Karpas-422 (cell line): ENCODE data around the gene NABP2. TPM values are rescaled to one million over a fixed set of nuclear protein-coding genes. Genes with fewer than 3 reads are reported as not detected.

Experiments
- DNase-seq: peaks from one replicate; pipeline ENCODE4 v3.0.0-alpha.2; 2015
- H2AFZ ChIP-seq: fragments of 200-600 bp; sonication (generic); 2 replicates; pipeline ENCODE4 v1.6.1; 2014; ENCODE audit warnings: antibody characterized with exemption, low read length, mixed read lengths
- H3K27ac ChIP-seq: fragments of 200-600 bp; sonication (generic); 2 replicates; pipeline ENCODE4 v1.5.1; 2014; ENCODE audit warnings: mild to moderate bottlenecking, low read length, moderate library complexity
- H3K27me3 ChIP-seq: fragments of 200-600 bp; sonication (generic); 2 replicates; pipeline ENCODE4 v1.6.1; 2014; ENCODE audit warnings: low read length, mixed read lengths
- H3K36me3 ChIP-seq: fragments of 200-600 bp; sonication (generic); 2 replicates; pipeline ENCODE4 v1.6.1; 2014; ENCODE audit warnings: low read length, mixed read lengths; ENCODE audit not compliant: insufficient read depth
- H3K4me1 ChIP-seq: fragments of 200-600 bp; sonication (generic); 2 replicates; pipeline ENCODE4 v1.6.1; 2014; ENCODE audit warnings: mild to moderate bottlenecking, low read length, mixed read lengths
- H3K4me2 ChIP-seq: fragments of 200-600 bp; sonication (generic); 2 replicates; pipeline ENCODE4 v1.6.1; 2014; ENCODE audit warnings: low read length, low read depth, mild to moderate bottlenecking; ENCODE audit not compliant: poor library complexity, severe bottlenecking
- H3K4me3 ChIP-seq: fragments of 200-600 bp; sonication (generic); 2 replicates; pipeline ENCODE4 v1.5.1; 2014; ENCODE audit warnings: mild to moderate bottlenecking, antibody characterized with exemption, low read length, mixed read lengths
- H3K79me2 ChIP-seq: fragments of 200-600 bp; sonication (generic); 2 replicates; pipeline ENCODE4 v1.6.1; 2014; ENCODE audit warnings: mild to moderate bottlenecking, low read length, mixed read lengths
- H3K9ac ChIP-seq: fragments of 200-600 bp; sonication (generic); 2 replicates; pipeline ENCODE4 v1.6.0; 2014; ENCODE audit warnings: low read length
- H3K9me2 ChIP-seq: fragments of 200-600 bp; sonication (generic), shearing (Covaris generic); replicated peaks from 2 replicates; pipeline ENCODE4 v1.6.0; 2014; ENCODE audit warnings: mild to moderate bottlenecking, low read length, moderate library complexity; ENCODE audit not compliant: insufficient read depth
- H3K9me3 ChIP-seq: fragments of 300-700, 200-600 bp; sonication (generic); 2 replicates; pipeline ENCODE4 v1.6.1; 2014; ENCODE audit warnings: low read length, mixed read lengths
- H4K20me1 ChIP-seq: fragments of 200-600 bp; sonication (generic); 2 replicates; pipeline ENCODE4 v1.6.1; 2014; ENCODE audit warnings: mild to moderate bottlenecking, antibody characterized with exemption, low read length, low read depth; ENCODE audit not compliant: insufficient read depth
- total RNA-seq: library from RNA; depleted of rRNA; stranded (reverse); fragments of >200 nt; shearing (Covaris generic); gene quantifications from 2 replicates; pipeline ENCODE4 v1.2.3, GENCODE V29; 2014; ENCODE audit warnings: low replicate concordance

Gene NABP2
- total RNA-seq, 1 experiment from 2014 or later = 45.6 TPM

DNA sequence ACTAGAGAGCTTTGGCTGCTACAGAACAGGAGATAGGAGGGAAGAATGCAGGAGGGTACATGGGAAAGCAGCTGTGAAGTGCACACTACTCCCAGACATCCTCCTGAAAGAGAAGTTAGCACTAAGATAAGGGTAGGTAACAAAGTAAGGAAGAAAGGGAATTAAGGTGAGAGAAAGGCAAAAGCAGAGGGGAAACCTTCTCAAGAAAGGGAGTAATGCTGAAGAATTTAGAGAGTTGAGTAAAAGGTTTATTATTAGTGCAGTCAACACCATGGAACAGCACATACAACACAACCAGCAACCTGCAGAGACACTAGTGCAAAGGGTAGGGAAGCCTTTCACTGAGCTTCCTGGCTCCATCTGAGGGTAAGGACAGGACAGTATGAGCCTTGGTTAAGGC, 19.9 kb upstream of the NABP2 start:
- Histone ChIP-seq H3K9me3 (no peaks in the 10 kb centered on the region), H3K4me3 (no peak overlapping the region), H3K4me1 (peaks cover 30% of the 10 kb centered on the region), H4K20me1 (no peaks in the 10 kb centered on the region), H2AFZ (no peak overlapping the region), H3K9me2 (no peaks in the 10 kb centered on the region), H3K4me2 (no peak overlapping the region), H3K36me3 (peaks cover 20% of the 10 kb centered on the region; the same call in 1 of the 2 replicates), H3K9ac (no peak overlapping the region), H3K27me3 (no peaks in the 10 kb centered on the region), H3K27ac (no peak overlapping the region), H3K79me2 (no peaks in the 10 kb centered on the region)
- DNase-seq = no peak

DNA sequence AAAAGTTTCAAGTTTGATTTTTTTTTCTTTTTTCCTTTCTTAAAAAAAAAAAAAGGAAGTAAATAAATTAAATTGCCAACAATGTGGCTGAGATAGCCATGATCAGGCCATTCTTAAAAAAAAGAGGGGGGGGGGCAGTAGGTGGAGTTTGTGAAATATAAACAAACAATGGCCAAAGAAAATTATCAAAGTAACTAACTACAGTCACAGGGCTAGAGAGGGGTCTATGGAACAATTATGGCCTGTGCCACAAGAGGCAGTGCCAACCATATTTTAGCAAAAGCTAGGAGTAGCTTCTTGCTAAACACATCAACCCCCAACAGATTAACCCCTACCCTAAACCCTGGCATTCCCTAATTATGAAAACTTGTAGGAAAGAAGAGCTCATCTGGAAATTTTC, 18.7 kb upstream of the NABP2 start:
- Histone ChIP-seq H3K27ac (peak overlapping the region; percentile 18), H3K9me3 (no peaks in the 10 kb centered on the region), H3K9ac (no peak overlapping the region), H3K4me3 (no peak overlapping the region), H3K36me3 (peaks cover 29% of the 10 kb centered on the region; the same call in 1 of the 2 replicates), H2AFZ (no peak overlapping the region), H4K20me1 (no peaks in the 10 kb centered on the region), H3K4me2 (peak overlapping the region; percentile 28), H3K27me3 (no peaks in the 10 kb centered on the region), H3K9me2 (no peaks in the 10 kb centered on the region), H3K4me1 (peaks cover 30% of the 10 kb centered on the region), H3K79me2 (no peaks in the 10 kb centered on the region)
- DNase-seq = peak; percentile 60

GRCh38 chr12:56206452-56207166, 17.5 kb upstream of the NABP2 start:
- Histone ChIP-seq H3K4me1 (peaks cover 30% of the 10 kb centered on the region), H3K36me3 (peaks cover 29% of the 10 kb centered on the region; the same call in 1 of the 2 replicates), H3K27ac (no peak overlapping the region), H3K9me3 (no peaks in the 10 kb centered on the region), H3K9me2 (no peaks in the 10 kb centered on the region), H3K4me2 (no peak overlapping the region), H4K20me1 (no peaks in the 10 kb centered on the region), H2AFZ (no peak overlapping the region), H3K4me3 (no peak overlapping the region), H3K79me2 (no peaks in the 10 kb centered on the region), H3K27me3 (no peaks in the 10 kb centered on the region), H3K9ac (no peak overlapping the region)
- DNase-seq = peak; percentile 75

- H3K4me2 ChIP-seq = no peak overlapping the region
- H3K36me3 ChIP-seq = peaks cover 41% of the 10 kb centered on the region
- no peaks in the 10 kb centered on the region for H3K9me3 ChIP-seq
- H3K27ac ChIP-seq = peak overlapping the region; percentile 67
- H2AFZ ChIP-seq = no peak overlapping the region
- no peak overlapping the region for H3K4me3 ChIP-seq
- no peaks in the 10 kb centered on the region for H3K27me3 ChIP-seq
- peaks cover 30% of the 10 kb centered on the region for H3K4me1 ChIP-seq
- H4K20me1 ChIP-seq = no peaks in the 10 kb centered on the region
- DNase-seq = peak; percentile 61
- no peaks in the 10 kb centered on the region for H3K79me2 ChIP-seq
- H3K9ac ChIP-seq = no peak overlapping the region
- H3K9me2 ChIP-seq = no peaks in the 10 kb centered on the region
Observed at GRCh38 chr12:56208006-56208405, 16.1 kb upstream of the NABP2 start.

GRCh38 chr12:56212361-56212760, 11.8 kb upstream of the NABP2 start:
- Histone ChIP-seq H3K4me3 (no peak overlapping the region), H3K36me3 (peaks cover 41% of the 10 kb centered on the region), H3K27ac (no peak overlapping the region), H4K20me1 (no peaks in the 10 kb centered on the region), H3K9ac (no peak overlapping the region), H3K4me1 (peaks cover 10% of the 10 kb centered on the region), H3K9me3 (no peaks in the 10 kb centered on the region), H3K79me2 (peaks cover 11% of the 10 kb centered on the region), H2AFZ (no peak overlapping the region), H3K9me2 (no peaks in the 10 kb centered on the region), H3K4me2 (no peak overlapping the region), H3K27me3 (no peaks in the 10 kb centered on the region)
- no peak for DNase-seq

GRCh38 chr12:56213878-56214277, 10.3 kb upstream of the NABP2 start:
- no peak overlapping the region for H3K9ac ChIP-seq
- no peak overlapping the region for H3K27ac ChIP-seq

GRCh38 chr12:56216461-56216860, 7.7 kb upstream of the NABP2 start:
- H3K9me2 ChIP-seq = no peaks in the 10 kb centered on the region
- no peak overlapping the region for H3K9ac ChIP-seq
- H2AFZ ChIP-seq = no peak overlapping the region
- no peak for DNase-seq
- H3K36me3 ChIP-seq = peaks cover 25% of the 10 kb centered on the region
- H3K27ac ChIP-seq = no peak overlapping the region
- no peaks in the 10 kb centered on the region for H3K9me3 ChIP-seq
- H3K4me3 ChIP-seq = no peak overlapping the region
- H3K4me2 ChIP-seq = no peak overlapping the region
- peaks cover 40% of the 10 kb centered on the region for H3K79me2 ChIP-seq
- H3K4me1 ChIP-seq = peaks cover 12% of the 10 kb centered on the region
- H3K27me3 ChIP-seq = no peaks in the 10 kb centered on the region
- no peaks in the 10 kb centered on the region for H4K20me1 ChIP-seq

More at GRCh38 chr12:56213878-56214277, 10.3 kb upstream of the NABP2 start:
- H2AFZ ChIP-seq = no peak overlapping the region
- no peaks in the 10 kb centered on the region for H3K9me2 ChIP-seq
- H3K9me3 ChIP-seq = no peaks in the 10 kb centered on the region
- DNase-seq = no peak
- H3K4me2 ChIP-seq = no peak overlapping the region
- no peaks in the 10 kb centered on the region for H4K20me1 ChIP-seq
- peaks cover 34% of the 10 kb centered on the region for H3K36me3 ChIP-seq
- no peak overlapping the region for H3K4me3 ChIP-seq
- H3K79me2 ChIP-seq = peaks cover 19% of the 10 kb centered on the region
- H3K27me3 ChIP-seq = no peaks in the 10 kb centered on the region
- H3K4me1 ChIP-seq = no peaks in the 10 kb centered on the region

- Histone ChIP-seq H4K20me1 (no peaks in the 10 kb centered on the region), H3K27me3 (no peaks in the 10 kb centered on the region), H3K9ac (no peak overlapping the region), H3K4me2 (peak overlapping the region; percentile 95), H2AFZ (no peak overlapping the region), H3K9me3 (no peaks in the 10 kb centered on the region), H3K79me2 (peaks cover 51% of the 10 kb centered on the region), H3K9me2 (no peaks in the 10 kb centered on the region), H3K27ac (0 out of 2 replicates have a peak overlapping the region, but pooled peaks have one; percentile 86), H3K36me3 (peaks cover 4% of the 10 kb centered on the region; the same call in 1 of the 2 replicates), H3K4me3 (no peak overlapping the region), H3K4me1 (peaks cover 28% of the 10 kb centered on the region)
- no peak for DNase-seq
Observed at GRCh38 chr12:56219840-56220239, 4.3 kb upstream of the NABP2 start.
